ENCODE data around the gene CSNK1E. TPM values are rescaled to one million over a fixed set of nuclear protein-coding genes. Genes with fewer than 3 reads are reported as not detected.

CSNK1E gene
- total RNA-seq, 1 experiment from 2014 or later, result 178 TPM

DNA sequence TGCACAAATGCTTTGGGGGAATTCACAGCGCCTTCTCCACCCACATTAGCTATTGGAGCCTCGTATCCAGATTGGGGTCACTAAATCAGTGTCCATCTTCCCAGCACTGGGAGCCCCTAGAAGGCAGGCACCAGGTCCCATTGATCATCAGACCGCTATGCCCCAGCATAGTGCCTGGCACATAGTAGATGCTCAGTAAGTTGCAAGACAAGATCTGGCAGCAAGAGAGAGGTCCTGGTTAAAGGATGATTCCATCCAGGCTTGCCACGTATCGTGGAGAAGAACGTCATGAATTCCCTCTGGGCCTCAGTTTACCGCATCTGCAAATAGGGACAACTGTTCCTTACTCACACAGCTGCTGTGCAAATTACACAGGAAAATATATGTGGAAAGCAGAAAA is 46.1 kb downstream of the CSNK1E start:
- no peak for TF ChIP-seq CTCF (IDR thresholded peaks at IDR 0.05; ENCODE audit: unreplicated experiment)
- Mint-ChIP-seq H3K9me3 (ENCODE audit: low read depth, unreplicated experiment) (no peaks in the 10 kb centered on the region), H3K27ac (ENCODE audit: unreplicated experiment) (no peak overlapping the region), H3K4me1 (ENCODE audit: low read depth, unreplicated experiment) (peaks cover 29% of the 10 kb centered on the region), H3K36me3 (ENCODE audit: insufficient read depth, unreplicated experiment) (peaks cover 40% of the 10 kb centered on the region), H3K4me3 (ENCODE audit: low read depth, unreplicated experiment) (peak overlapping the region; percentile 94), H3K27me3 (ENCODE audit: unreplicated experiment) (no peaks in the 10 kb centered on the region)
- intact Hi-C loops (cut with micrococcal nuclease; ENCODE audit: unreplicated experiment), result no loop called here
- no peak for DNase-seq
- CTCF ChIA-PET, result no interaction called here
- BruUV-seq (replicated peaks), result TSS peak; percentile 45

GRCh38 chr22:38270091-38270992 is 46.9 kb downstream of the CSNK1E start:
- no peak for TF ChIP-seq CTCF (IDR thresholded peaks at IDR 0.05; ENCODE audit: unreplicated experiment)
- CTCF ChIA-PET, result no interaction called here
- intact Hi-C loops (cut with micrococcal nuclease; ENCODE audit: unreplicated experiment), result no loop called here

DNA sequence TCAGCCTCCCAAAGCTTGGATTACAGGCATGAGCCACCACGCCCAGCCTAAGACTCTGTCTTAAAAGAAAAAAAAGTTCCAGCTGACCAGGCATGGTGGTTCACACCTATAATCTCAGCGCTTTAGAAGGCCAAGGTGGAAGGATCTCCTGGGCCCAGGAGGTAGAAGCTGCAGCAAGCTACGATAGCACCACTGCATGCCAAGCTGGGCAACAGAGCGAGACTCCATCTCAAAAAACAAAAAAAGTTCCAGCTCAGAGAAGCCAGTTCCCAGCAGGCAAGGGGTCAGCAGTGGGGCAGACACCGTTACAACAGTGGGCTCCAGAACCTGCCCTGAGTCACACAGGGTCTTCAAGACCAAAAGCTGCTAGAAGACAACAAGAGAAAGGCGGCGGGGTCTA is 47.8 kb downstream of the CSNK1E start:
- no peak for TF ChIP-seq CTCF (IDR thresholded peaks at IDR 0.05; ENCODE audit: unreplicated experiment)
- Mint-ChIP-seq H3K27ac (ENCODE audit: unreplicated experiment) (no peak overlapping the region), H3K36me3 (ENCODE audit: insufficient read depth, unreplicated experiment) (peaks cover 45% of the 10 kb centered on the region), H3K9me3 (ENCODE audit: low read depth, unreplicated experiment) (no peaks in the 10 kb centered on the region), H3K27me3 (ENCODE audit: unreplicated experiment) (no peaks in the 10 kb centered on the region), H3K4me1 (ENCODE audit: low read depth, unreplicated experiment) (peaks cover 36% of the 10 kb centered on the region), H3K4me3 (ENCODE audit: low read depth, unreplicated experiment) (no peak overlapping the region)
- no TSS peak for BruUV-seq (replicated peaks)
- CTCF ChIA-PET, result no interaction called here
- intact Hi-C loops (cut with micrococcal nuclease; ENCODE audit: unreplicated experiment), result no loop called here
- DNase-seq, result no peak

More at GRCh38 chr22:38270091-38270992, 46.9 kb downstream of the CSNK1E start:
- peaks cover 29% of the 10 kb centered on the region for H3K4me1 Mint-ChIP-seq (ENCODE audit: low read depth, unreplicated experiment)
- peak overlapping the region; percentile 63 for H3K27ac Mint-ChIP-seq (ENCODE audit: unreplicated experiment)
- H3K9me3 Mint-ChIP-seq (ENCODE audit: low read depth, unreplicated experiment), result no peaks in the 10 kb centered on the region
- no peak for DNase-seq
- no TSS peak for BruUV-seq (replicated peaks)
- H3K4me3 Mint-ChIP-seq (ENCODE audit: low read depth, unreplicated experiment), result peak overlapping the region; percentile 94
- H3K27me3 Mint-ChIP-seq (ENCODE audit: unreplicated experiment), result no peaks in the 10 kb centered on the region
- H3K36me3 Mint-ChIP-seq (ENCODE audit: insufficient read depth, unreplicated experiment), result peaks cover 41% of the 10 kb centered on the region

DNA sequence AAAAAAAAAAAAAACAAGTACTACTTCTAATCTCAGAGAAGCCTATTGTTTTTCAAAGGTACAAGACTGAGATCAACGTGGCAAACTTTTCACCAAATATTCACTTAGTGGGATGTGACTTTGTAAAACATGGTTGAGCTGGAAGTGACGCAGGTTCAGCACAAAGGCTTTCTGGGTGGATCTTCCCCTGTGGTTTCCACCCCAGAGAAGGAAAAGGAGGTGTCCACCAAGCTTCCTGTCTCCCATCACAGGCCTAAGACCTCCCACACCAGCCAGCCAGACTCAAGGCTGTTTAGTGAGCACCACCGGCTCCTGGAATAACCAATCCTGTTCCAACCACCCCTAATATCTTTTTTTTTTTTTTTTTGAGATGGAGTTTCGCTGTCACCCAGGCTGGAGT is 50.1 kb downstream of the CSNK1E start:
- no peaks in the 10 kb centered on the region for H3K9me3 Mint-ChIP-seq (ENCODE audit: low read depth, unreplicated experiment)
- no peak overlapping the region for H3K27ac Mint-ChIP-seq (ENCODE audit: unreplicated experiment)
- no TSS peak for BruUV-seq (replicated peaks)
- H3K27me3 Mint-ChIP-seq (ENCODE audit: unreplicated experiment), result no peaks in the 10 kb centered on the region
- CTCF ChIA-PET, result interaction anchor here (0.7 kb wide), 2 partner anchors 25 to 215 kb away, joined by 3 read pairs; no protein-coding TSS in a partner anchor
- no peak for TF ChIP-seq CTCF (IDR thresholded peaks at IDR 0.05; ENCODE audit: unreplicated experiment)
- H3K4me3 Mint-ChIP-seq (ENCODE audit: low read depth, unreplicated experiment), result no peak overlapping the region
- H3K36me3 Mint-ChIP-seq (ENCODE audit: insufficient read depth, unreplicated experiment), result peaks cover 52% of the 10 kb centered on the region
- DNase-seq, result no peak
- intact Hi-C loops (cut with micrococcal nuclease; ENCODE audit: unreplicated experiment), result no loop called here
- peaks cover 31% of the 10 kb centered on the region for H3K4me1 Mint-ChIP-seq (ENCODE audit: low read depth, unreplicated experiment)
